SK-N-SH treated with all-trans-retinoic acid at 6 μM for 48 hours (cell line): Measurements from ENCODE around the gene CCDC182.

ENCODE experiments used
- ATAC-seq: fragments of 200-7000 bp; cut with Tn5 transposase; 3 replicates; pipeline ENCODE4 v1.9.1; 2020; ENCODE audit warnings: mild to moderate bottlenecking, moderate library complexity
- ARNTL ChIP-seq: fragments of 450-650 bp; formaldehyde crosslinking; IDR thresholded peaks from 2 replicates; pipeline ENCODE4 v1.5.0; 2020; ENCODE audit warnings: low read depth, mild to moderate bottlenecking, moderate library complexity, borderline replicate concordance
- BACH2 ChIP-seq: fragments of 250-450 bp; sonication (Bioruptor Pico); IDR thresholded peaks from 2 replicates; pipeline ENCODE4 v1.9.0; 2021; ENCODE audit warnings: mild to moderate bottlenecking, borderline replicate concordance
- CREB5 ChIP-seq: fragments of 250-450 bp; sonication (Bioruptor Pico); IDR thresholded peaks from 2 replicates; pipeline ENCODE4 v1.5.1; 2020; ENCODE audit warnings: low read depth, mild to moderate bottlenecking, moderate library complexity
- CSDC2 ChIP-seq: fragments of 250-450 bp; sonication (Bioruptor Pico); IDR thresholded peaks from 2 replicates; pipeline ENCODE4 v1.5.0; 2020; ENCODE audit warnings: mild to moderate bottlenecking, moderate library complexity
- CSRNP3 ChIP-seq: fragments of 250-450 bp; sonication (Bioruptor Pico); IDR thresholded peaks from 2 replicates; pipeline ENCODE4 v1.5.1; 2021; ENCODE audit warnings: mild to moderate bottlenecking, moderate library complexity
- ESRRG ChIP-seq: fragments of 250-450 bp; sonication (Bioruptor Pico); IDR thresholded peaks from 2 replicates; pipeline ENCODE4 v1.6.1; 2021; ENCODE audit warnings: mild to moderate bottlenecking
- GLIS3 ChIP-seq: fragments of 250-450 bp; sonication (Bioruptor Pico); IDR thresholded peaks from 2 replicates; pipeline ENCODE4 v1.5.0; 2020; ENCODE audit warnings: mild to moderate bottlenecking, moderate library complexity
- ISL1 ChIP-seq: fragments of 250-450 bp; sonication (Bioruptor Pico); IDR thresholded peaks from 2 replicates; pipeline ENCODE4 v2.1.2; 2022; ENCODE audit warnings: mild to moderate bottlenecking, moderate library complexity
- OSR1 ChIP-seq: fragments of 250-450 bp; sonication (Bioruptor Pico); IDR thresholded peaks from 2 replicates; pipeline ENCODE4 v1.8.0; 2022; ENCODE audit warnings: moderate library complexity, mild to moderate bottlenecking, inconsistent platforms
- POU6F1 ChIP-seq: fragments of 250-450 bp; sonication (Bioruptor Pico); IDR thresholded peaks from 2 replicates; pipeline ENCODE4 v1.8.0; 2021; ENCODE audit warnings: low read depth, mild to moderate bottlenecking, moderate library complexity, borderline replicate concordance
- PPARA ChIP-seq: fragments of 250-450 bp; sonication (Bioruptor Pico); IDR thresholded peaks from 2 replicates; pipeline ENCODE4 v1.5.0; 2020; ENCODE audit warnings: mild to moderate bottlenecking, borderline replicate concordance
- RARB ChIP-seq: fragments of 250-450 bp; sonication (Bioruptor Pico); IDR thresholded peaks from 2 replicates; pipeline ENCODE4 v1.8.0; 2021; ENCODE audit warnings: mild to moderate bottlenecking, moderate library complexity
- SNAI2 ChIP-seq: fragments of 250-450 bp; sonication (Bioruptor Pico); IDR thresholded peaks from 2 replicates; pipeline ENCODE4 v1.5.0; 2020; ENCODE audit warnings: mild to moderate bottlenecking, moderate library complexity
- TCF4 ChIP-seq: fragments of 250-450 bp; sonication (Bioruptor Pico); IDR thresholded peaks from 2 replicates; pipeline ENCODE4 v1.8.0; 2021; ENCODE audit warnings: mild to moderate bottlenecking, moderate library complexity, borderline replicate concordance
- TOX ChIP-seq: fragments of 250-450 bp; sonication (Bioruptor Pico); IDR thresholded peaks from 2 replicates; pipeline ENCODE4 v1.8.0; 2021; ENCODE audit warnings: mild to moderate bottlenecking, moderate library complexity, borderline replicate concordance
- TSHZ2 ChIP-seq: fragments of 250-450 bp; sonication (Bioruptor Pico); IDR thresholded peaks from 2 replicates; pipeline ENCODE4 v1.5.0; 2020; ENCODE audit warnings: mild to moderate bottlenecking, moderate library complexity
- ZC3H10 ChIP-seq: fragments of 250-450 bp; sonication (Bioruptor Pico); IDR thresholded peaks from 2 replicates; pipeline ENCODE4 v1.5.1; 2021; ENCODE audit warnings: mild to moderate bottlenecking, moderate library complexity
- ZFP3 ChIP-seq: fragments of 250-450 bp; sonication (Bioruptor Pico); IDR thresholded peaks from 2 replicates; pipeline ENCODE4 v1.5.0; 2020; ENCODE audit warnings: mild to moderate bottlenecking, moderate library complexity
- ZFP30 ChIP-seq: fragments of 450-650 bp; formaldehyde crosslinking; IDR thresholded peaks from 2 replicates; pipeline ENCODE4 v1.5.0; 2022; ENCODE audit warnings: mild to moderate bottlenecking, moderate library complexity
- ZNF565 ChIP-seq: fragments of 450-650 bp; formaldehyde crosslinking; conservative IDR thresholded peaks from 2 replicates; pipeline ENCODE4 v1.5.0; 2020; ENCODE audit warnings: low read depth, mild to moderate bottlenecking, moderate library complexity
- ZNF70 ChIP-seq: fragments of 450-650 bp; formaldehyde crosslinking; IDR thresholded peaks from 2 replicates; pipeline ENCODE4 v1.5.0; 2020; ENCODE audit warnings: mild to moderate bottlenecking, moderate library complexity
- ZNF8 ChIP-seq: fragments of 450-650 bp; formaldehyde crosslinking; IDR thresholded peaks from 2 replicates; pipeline ENCODE4 v1.5.0; 2020; ENCODE audit warnings: mild to moderate bottlenecking, moderate library complexity

CCDC182 gene

GRCh38 chr17:57720386-57721035 lies 24.6 kb downstream of the CCDC182 start:
- ATAC-seq, result no peak
- TF ChIP-seq ESRRG (CRISPR knock-in tag), result no peak
- no peak for TF ChIP-seq CSRNP3 (CRISPR knock-in tag)
- TF ChIP-seq SNAI2 (CRISPR knock-in tag), result no peak
- TF ChIP-seq BACH2 (CRISPR knock-in tag), result no peak
- no peak for TF ChIP-seq RARB
- no peak for TF ChIP-seq OSR1 (CRISPR knock-in tag)

- TF ChIP-seq SNAI2 (CRISPR knock-in tag) (no peak), PPARA (no peak), ARNTL (CRISPR knock-in tag) (no peak), CREB5 (CRISPR knock-in tag) (no peak), ISL1 (CRISPR knock-in tag) (no peak), GLIS3 (CRISPR knock-in tag) (no peak), CSDC2 (CRISPR knock-in tag) (no peak), BACH2 (CRISPR knock-in tag) (no peak), RARB (no peak), ZC3H10 (CRISPR knock-in tag) (no peak), TCF4 (CRISPR knock-in tag) (no peak), TSHZ2 (no peak), ESRRG (CRISPR knock-in tag) (no peak), ZNF70 (CRISPR knock-in tag) (no peak)
- ATAC-seq, result no peak
These were observed 26.2 kb downstream of the CCDC182 start for GRCh38 chr17:57718878-57719277.

GRCh38 chr17:57715981-57716380 lies 29.1 kb downstream of the CCDC182 start:
- no peak for ATAC-seq
- TF ChIP-seq BACH2 (CRISPR knock-in tag) (no peak), ESRRG (CRISPR knock-in tag) (no peak), ZNF565 (no peak), ZNF70 (CRISPR knock-in tag) (no peak), SNAI2 (CRISPR knock-in tag) (no peak), ARNTL (CRISPR knock-in tag) (no peak), CREB5 (CRISPR knock-in tag) (no peak), ISL1 (CRISPR knock-in tag) (no peak), RARB (no peak), OSR1 (CRISPR knock-in tag) (no peak), TSHZ2 (no peak), ZFP3 (CRISPR knock-in tag) (no peak), PPARA (no peak), POU6F1 (CRISPR knock-in tag) (no peak), ZC3H10 (CRISPR knock-in tag) (no peak), ZNF8 (CRISPR knock-in tag) (no peak), TOX (CRISPR knock-in tag) (no peak), ZFP30 (CRISPR knock-in tag) (no peak), GLIS3 (CRISPR knock-in tag) (no peak), TCF4 (CRISPR knock-in tag) (no peak)
- TF ChIP-seq, all 23 proteins: peak for 0
